Regular cardiac myocyte (primary cell): Measurements from ENCODE around the gene TEX10. TPM values are rescaled to one million over a fixed set of nuclear protein-coding genes. Genes with fewer than 3 reads are reported as not detected.

Experiments used
- total RNA-seq: library from RNA; depleted of rRNA; stranded (reverse); fragments of >200 nt; gene quantifications from 2 replicates; pipeline ENCODE4 v1.2.3, GENCODE V29; 2014

TEX10 gene
- 34.4 and 38.2 TPM in 2 replicates for total RNA-seq

DNA sequence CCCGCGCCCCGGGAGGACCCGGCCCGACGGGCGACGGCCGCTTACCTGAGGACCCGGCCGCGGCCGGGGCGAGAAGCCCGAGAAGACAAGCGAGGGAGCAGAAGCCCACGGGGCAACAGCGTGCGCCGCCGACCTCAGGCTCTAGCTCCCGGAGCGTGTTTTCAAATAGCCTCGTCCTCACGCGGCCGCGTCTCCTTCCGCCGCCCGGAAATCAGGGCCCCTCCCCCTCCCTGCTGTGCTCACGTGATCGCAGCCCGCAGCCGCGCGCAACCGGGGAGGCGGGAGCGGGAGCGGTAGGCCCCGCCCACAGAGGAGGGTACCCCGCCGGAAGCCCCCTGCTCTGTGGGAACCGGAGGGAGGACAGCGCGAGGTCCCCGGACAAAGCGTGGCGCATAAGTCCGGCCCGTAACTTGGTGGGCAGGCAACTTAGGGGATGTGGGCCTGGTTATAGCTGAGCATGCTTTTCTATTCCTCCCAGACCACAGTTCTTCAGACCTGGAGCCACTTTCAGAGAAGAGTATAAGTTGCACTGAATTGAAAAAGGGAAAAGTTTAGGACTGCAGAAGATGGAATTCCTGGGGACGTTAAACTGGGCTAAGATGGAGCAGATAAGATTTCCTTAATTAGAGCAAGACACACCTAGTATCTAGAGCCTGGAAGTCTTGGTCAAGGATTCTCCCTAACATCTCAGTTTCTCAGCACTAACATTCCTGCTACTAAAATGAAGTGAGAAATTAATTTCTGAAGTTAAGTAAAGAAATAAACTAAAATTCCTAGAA is at the start of gene TEX10:
Gene TEX10, minus strand, starts transcription at position 216 of the 779 bp plus-strand sequence. CDS start 3,579 bp downstream, outside the sequence.

Other genes with a start within 250 kb of the TEX10 start
- gene MSANTD3, start 74.2 kb upstream of the TEX10 start, total RNA-seq: 74.8 and 77.0 TPM in 2 replicates
- gene TMEFF1, start 120.2 kb upstream of the TEX10 start, total RNA-seq: 1.5 and 3.7 TPM in 2 replicates
- 1.1 and 1.5 TPM in 2 replicates for gene CAVIN4, start 225.1 kb upstream of the TEX10 start, total RNA-seq